SK-N-DZ (cell line): ENCODE data around the gene SCNN1G. TPM values are rescaled to one million over a fixed set of nuclear protein-coding genes. Genes with fewer than 3 reads are reported as not detected.
"Not testable (repeated sequence)": the region's sequence is repeated elsewhere in the genome, so short reads cannot be mapped to it uniquely, and the experiment has no call there.

ENCODE experiments used
- DNase-seq: peaks from one replicate; pipeline ENCODE4 v3.0.0-alpha.2; 2015; ENCODE audit warnings: low spot score
- polyA plus RNA-seq, 2 experiments: library from polyadenylated mRNA; depleted of rRNA; stranded (reverse); fragments of >200 nt; gene quantifications; 2 replicates each; pipeline ENCODE4 v1.2.3, GENCODE V29; 2014

SCNN1G gene
- polyA plus RNA-seq (2014; cell fraction: cytosol; rRNA removed) = not detected in 2 replicates
- polyA plus RNA-seq (2014; cell fraction: nucleus; rRNA removed) = not detected in 2 replicates

GRCh38 chr16:23182679-23183542, at the start of gene SCNN1G:
Gene SCNN1G, plus strand, starts transcription at chr16:23182745. Its CDS starts 3,527 bp downstream, at chr16:23186272.
- DNase-seq = no peak

DNA sequence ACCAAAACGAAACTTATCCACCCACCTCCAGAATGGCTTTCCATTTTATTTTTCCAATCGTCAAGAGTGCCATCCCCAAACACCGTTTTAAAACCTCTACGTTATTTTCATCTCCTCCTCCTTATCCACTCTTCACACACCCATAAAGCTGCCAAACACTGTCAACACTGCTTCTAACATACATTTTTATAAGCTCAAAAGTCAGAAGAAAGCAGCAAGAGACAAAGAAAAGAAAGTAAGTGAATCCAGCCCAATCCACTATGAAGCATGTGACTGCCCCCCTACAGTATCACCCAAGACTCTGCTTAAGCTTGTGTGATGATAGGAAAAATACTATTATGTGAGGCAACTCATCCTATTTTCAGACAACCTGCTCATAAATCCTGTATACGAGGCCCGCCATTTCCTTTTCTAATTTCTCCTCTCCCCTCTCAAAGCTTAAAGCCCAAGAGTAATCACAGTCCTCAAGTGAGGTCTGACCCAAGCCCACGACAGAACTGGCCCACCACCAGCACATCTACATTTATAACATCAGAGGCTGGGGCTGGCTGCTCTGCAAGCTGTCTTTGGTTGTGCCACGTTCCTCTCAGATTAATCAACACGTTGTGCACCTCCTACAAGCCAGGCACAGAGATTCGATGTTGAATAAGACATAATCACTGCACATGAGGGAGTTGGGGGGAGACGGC, 49.6 kb upstream of the SCNN1G start:
- DNase-seq = no peak

DNA sequence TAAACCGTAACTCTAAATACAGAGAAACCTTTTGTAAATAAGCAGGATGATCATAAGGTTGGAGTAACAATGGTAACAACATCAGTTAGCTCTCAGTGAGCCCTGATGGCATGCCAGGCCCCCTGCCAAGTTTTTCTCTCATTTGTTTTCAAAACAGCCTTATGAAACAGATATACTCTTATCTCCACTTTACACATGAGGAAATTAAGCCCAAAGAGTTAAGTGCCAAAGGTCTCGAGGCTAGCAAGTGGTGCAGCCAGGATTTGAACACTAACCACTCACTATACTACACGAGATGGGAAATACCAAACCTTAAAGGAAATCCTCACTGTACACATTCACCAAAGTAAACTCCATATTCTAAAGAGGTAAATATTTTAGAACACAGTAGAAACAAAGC, 48.3 kb upstream of the SCNN1G start:
- DNase-seq = no peak

DNA sequence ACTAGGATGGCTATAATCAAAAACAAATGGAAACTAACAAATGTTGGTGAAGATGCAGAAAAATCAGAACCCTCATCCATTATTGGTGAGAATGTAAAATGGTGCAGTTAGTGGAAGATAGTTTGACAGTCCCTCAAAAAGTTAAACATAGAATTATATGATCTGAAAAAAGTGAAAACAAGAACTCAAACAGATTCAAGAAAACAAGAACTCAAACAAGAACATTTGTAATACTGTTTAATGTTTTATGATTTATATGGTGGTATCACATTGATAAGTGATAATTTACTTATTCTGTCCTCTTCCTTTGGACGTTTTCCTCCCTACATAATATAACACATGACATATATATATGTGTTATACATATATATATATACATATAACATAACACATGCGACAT, 45.3 kb upstream of the SCNN1G start:
- DNase-seq = no peak

DNA sequence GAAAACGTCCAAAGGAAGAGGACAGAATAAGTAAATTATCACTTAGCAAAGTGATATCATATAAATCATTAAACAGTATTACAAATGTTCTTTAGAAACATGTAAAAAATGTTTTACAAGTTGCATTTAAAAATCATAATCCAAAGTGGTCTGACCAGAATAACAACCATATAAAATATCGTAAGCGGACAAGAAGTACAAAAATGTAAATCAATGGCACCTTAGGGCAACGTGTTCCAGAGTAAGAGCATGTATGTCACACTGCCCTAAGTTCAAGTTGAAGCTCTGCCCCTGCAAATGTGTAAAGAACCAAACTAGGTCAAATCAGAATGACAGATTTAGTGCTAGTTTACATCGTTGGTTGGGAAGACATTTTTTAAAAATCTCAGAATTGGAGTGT, 44.7 kb upstream of the SCNN1G start:
- DNase-seq = no peak

DNA sequence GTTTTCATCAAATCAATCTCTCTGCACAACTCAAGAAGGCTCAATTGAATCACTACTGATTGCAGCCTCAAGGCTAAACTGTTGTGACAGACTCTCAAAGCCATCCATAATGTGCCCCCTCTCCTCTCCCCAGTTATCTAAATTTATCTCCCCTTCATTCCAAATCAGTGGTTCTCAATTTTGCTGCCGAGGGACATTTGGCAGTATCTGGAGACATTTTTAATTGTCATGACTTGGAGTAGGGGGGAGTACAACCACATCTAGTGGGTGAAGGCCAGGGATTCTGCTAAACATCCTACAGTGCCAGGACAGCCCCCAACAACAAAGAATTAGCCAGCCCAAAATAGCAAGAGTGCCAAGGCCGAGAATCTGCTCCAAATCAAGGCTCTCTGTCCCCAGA, 42.4 kb upstream of the SCNN1G start:
- DNase-seq = no peak

- no peak for DNase-seq
These were observed 41.5 kb upstream of the SCNN1G start for GRCh38 chr16:23141033-23141432.

DNA sequence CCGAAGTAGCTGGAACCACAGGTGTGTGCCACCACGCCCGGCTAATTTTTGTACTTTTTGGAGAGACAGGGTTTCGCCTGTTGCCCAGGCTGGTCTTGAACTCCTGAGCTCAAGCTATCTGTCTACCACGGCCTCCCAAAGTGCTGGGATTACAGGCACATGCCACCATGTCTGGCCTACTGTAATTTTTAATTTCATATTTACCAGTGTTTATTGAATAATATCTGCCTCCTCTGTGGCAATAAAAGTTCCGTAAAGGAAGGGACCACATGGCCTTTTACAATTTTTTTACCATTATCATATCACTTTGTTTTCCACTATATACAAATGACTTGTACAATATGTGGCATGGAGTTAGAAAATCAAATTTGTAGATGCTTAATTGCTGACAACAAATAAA, 41.0 kb upstream of the SCNN1G start:
- no peak for DNase-seq

- no peak for DNase-seq
These were observed 40.4 kb upstream of the SCNN1G start for GRCh38 chr16:23141959-23142740.

DNA sequence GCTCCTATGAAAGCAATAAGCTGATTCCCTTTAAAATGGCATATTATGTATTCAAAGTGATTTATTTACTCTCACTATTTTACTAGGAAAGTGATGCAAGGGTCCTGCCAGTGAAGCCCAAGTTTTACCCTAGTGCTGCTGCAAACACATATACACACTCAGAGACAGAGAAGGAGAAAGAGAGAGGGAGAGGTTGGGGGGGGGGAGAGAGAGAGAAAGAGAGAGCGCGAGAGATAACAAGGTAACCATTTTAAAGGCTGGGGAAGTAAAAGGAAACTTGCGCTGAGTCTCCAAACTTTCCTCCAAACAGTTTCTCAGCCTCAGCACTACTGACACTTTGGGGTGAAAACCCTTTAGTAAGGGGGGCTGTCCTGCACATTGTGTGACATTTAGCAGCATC, 39.2 kb upstream of the SCNN1G start:
- DNase-seq = no peak

DNA sequence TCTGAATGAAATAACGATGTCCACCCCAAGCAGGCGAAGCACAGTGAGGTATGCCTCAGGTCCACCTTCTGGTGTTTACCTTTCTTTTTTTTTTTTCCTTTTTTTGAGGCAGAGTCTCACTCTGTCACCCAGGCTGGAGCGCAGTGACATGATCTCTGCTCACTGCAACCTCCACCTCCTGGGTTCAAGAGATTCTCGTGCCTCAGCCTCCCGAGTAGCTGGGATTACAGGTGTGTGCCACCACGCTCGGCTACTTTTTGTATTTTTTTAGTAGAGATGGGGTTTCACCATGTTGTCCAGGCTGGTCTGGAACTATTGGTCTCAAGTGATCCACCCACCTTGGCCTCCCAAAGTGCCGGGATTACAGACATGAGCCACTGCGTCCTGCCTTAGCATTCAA, 38.2 kb upstream of the SCNN1G start:
- DNase-seq = not testable (repeated sequence)

GRCh38 chr16:23145186-23145585, 37.4 kb upstream of the SCNN1G start:
- DNase-seq = no peak

DNA sequence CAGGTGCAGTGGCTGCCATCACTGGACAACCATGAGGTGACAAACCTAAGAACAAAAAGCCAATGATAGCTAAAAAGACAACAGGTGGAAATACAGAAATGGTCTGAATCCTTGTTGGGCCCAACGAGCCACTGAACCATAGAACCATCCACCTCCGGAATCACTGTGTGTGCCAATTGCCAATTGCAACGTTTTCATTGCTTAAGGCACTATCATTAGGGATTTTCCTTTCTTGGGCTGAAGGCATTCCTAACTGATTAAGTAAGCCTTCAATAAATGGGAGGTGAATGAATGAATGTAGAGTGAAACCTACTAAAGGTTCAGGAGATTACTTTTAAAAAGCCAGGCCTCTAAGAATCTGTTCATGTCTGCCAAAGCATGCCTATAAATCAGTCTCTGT, 36.9 kb upstream of the SCNN1G start:
- no peak for DNase-seq

DNA sequence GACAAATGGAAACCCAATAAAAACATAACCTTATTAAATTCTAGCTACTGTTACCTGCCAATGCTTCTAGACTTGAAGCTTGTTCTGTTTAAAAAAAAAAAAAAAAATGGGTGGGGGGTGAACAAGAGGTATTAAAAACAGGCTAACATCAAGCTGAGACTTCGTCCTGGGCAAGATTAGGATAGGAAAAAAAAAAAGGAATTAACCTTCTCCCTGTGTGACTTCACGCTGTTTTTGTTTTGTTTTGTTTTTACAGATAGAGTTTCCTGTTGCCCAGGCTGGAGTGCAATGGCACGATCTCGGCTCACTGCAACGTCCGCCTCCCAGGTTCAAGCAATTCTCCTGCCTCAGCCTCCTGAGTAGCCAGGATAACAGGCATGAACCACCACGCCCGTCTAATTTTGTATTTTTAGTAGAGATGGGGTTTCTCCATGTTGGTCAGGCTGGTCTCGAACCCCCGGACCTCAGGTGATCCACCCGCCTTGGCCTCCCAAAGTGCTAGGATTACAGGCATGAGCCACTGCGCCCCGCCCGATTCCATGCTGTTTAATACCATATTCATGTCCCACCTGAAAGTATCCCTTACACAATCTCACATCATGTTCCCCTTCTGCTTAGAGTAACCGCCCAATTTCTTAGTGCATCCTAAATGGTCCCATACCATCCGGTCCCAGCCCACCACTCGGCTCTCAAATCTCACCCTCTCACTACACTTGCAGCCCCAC, 35.5 kb upstream of the SCNN1G start:
- no peak for DNase-seq

DNA sequence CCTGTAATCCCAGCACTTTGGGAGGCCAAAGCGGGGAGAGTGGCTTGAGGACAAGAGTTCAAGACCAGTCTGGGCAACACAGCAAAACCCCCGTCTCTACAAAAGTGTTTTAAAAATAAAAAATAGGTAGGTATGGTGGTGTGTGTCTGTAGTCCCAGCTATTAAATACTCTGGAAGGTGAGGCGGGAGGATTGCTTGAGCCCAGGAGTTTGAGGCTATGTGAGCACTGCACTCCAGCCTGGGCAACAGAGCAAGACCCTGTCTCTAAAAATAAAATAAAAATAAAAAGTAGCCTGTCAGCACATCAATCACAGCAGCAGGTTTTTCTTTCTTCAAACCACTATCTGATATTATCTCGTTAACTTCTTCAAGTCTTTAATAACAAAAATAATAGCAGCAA, 34.9 kb upstream of the SCNN1G start:
- no peak for DNase-seq

GRCh38 chr16:23148166-23148512, 34.4 kb upstream of the SCNN1G start:
- DNase-seq = no peak

GRCh38 chr16:23148513-23149266, 33.9 kb upstream of the SCNN1G start:
- peak; percentile 15 for DNase-seq

DNA sequence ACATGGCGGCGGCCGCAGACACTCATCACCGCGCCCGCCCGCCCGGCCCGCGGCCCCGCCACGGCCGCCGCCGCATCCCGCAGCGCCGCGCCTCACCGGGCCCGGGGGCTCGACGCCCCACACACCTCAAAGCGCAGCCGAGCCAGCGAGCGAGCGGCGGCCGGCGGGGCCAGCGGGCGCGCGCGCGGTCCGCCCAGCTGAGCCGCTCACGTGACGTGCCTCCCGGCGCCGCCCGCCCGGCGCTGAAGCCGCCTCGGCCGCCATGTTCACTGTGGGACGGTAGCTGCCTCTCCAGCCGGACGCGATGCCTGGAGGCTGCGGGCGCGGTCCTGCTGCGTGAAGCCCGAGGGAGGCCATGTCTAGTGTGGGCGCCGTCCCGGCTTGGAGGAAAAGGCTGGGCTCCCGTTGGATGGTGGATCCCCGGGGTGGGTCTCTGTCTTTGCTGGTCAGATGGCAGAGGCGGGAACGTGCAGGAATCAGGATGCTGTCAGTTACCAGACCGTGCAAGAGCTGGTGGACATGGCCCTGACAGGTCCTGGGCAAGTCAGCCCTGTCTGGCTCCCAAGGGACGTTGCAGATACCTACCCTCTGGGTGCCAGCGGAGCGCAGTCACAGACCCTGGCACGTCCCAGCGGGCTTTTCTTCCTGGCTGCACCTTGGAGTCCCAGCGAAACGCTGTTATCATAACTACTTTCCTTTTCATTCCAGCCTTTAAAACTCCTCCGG, 33.1 kb upstream of the SCNN1G start, which contains the start of gene USP31:
TSS of gene USP31 (minus strand) at position 186 of the 726 bp plus-strand sequence. CDS start at position 4, 182 bp downstream.
- peak; percentile 94 for DNase-seq

DNA sequence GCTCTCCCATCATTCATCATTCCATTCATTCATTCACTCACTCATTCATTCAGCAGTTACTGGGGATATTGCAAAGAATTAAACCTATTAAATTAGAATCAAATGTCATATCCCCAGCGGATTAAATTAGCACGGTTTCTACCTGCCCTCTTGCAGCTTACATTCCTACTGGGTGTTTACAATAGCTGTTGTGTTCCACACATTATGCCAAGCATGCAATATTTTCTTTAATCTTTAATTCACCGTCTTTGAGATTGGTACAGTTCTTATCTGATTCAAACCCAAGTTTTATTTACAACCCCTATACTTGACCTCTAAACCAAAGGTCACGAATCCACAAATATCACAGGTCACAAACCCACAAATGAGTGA, 32.6 kb upstream of the SCNN1G start:
- DNase-seq = no peak
